KMS-11 (cell line): ENCODE measurements around the gene MSI2.

Experiments
- H2AFZ ChIP-seq: fragments of 200-600 bp; sonication (generic); 2 replicates; pipeline ENCODE4 v1.6.1; 2016; ENCODE audit warnings: antibody characterized with exemption, mixed run types, low read depth
- H3K27ac ChIP-seq: fragments of 200-600 bp; sonication (generic); 2 replicates; pipeline ENCODE4 v1.6.1; 2016; ENCODE audit warnings: mild to moderate bottlenecking, mixed run types
- H3K27me3 ChIP-seq: fragments of 200-600 bp; sonication (generic); 2 replicates; pipeline ENCODE4 v1.6.1; 2017; ENCODE audit warnings: mild to moderate bottlenecking, low read depth, mixed run types, moderate library complexity; ENCODE audit not compliant: insufficient read depth
- H3K36me3 ChIP-seq: fragments of 200-600 bp; sonication (generic); 2 replicates; pipeline ENCODE4 v1.6.1; 2017; ENCODE audit warnings: mild to moderate bottlenecking, mixed run types; ENCODE audit not compliant: insufficient read depth
- H3K4me1 ChIP-seq: fragments of 200-600 bp; sonication (generic); 2 replicates; pipeline ENCODE4 v1.6.1; 2016; ENCODE audit warnings: mild to moderate bottlenecking, low read depth, mixed run types; ENCODE audit not compliant: poor library complexity, severe bottlenecking
- H3K4me2 ChIP-seq: fragments of 200-600 bp; sonication (generic); 2 replicates; pipeline ENCODE4 v1.7.0; 2016; ENCODE audit warnings: mild to moderate bottlenecking, mixed run types
- H3K4me3 ChIP-seq: fragments of 200-600 bp; sonication (generic); IDR thresholded peaks from 2 replicates; pipeline ENCODE4 v1.6.1; 2017; ENCODE audit warnings: low read depth, low read length, mixed read lengths; ENCODE audit not compliant: insufficient read depth
- H3K79me2 ChIP-seq: fragments of 200-600 bp; sonication (generic); 2 replicates; pipeline ENCODE4 v1.6.1; 2016; ENCODE audit warnings: low read depth, mixed run types; ENCODE audit not compliant: insufficient read depth
- H3K9ac ChIP-seq: fragments of 200-600 bp; sonication (generic); 2 replicates; pipeline ENCODE4 v1.6.1; 2016; ENCODE audit warnings: mild to moderate bottlenecking, mixed run types
- H4K20me1 ChIP-seq: fragments of 200-600 bp; sonication (generic); 2 replicates; pipeline ENCODE4 v1.6.1; 2016; ENCODE audit warnings: mild to moderate bottlenecking, mixed run types; ENCODE audit not compliant: insufficient read depth
- TF ChIP-seq, protein P1 (sequence below): fragments of 200-600 bp; sonication (generic); conservative IDR thresholded peaks from 2 replicates; pipeline ENCODE4 v1.6.1; 2017; ENCODE audit warnings: low read depth, mild to moderate bottlenecking, antibody characterized with exemption, low read length, moderate library complexity, mixed read lengths

Gene MSI2

DNA sequence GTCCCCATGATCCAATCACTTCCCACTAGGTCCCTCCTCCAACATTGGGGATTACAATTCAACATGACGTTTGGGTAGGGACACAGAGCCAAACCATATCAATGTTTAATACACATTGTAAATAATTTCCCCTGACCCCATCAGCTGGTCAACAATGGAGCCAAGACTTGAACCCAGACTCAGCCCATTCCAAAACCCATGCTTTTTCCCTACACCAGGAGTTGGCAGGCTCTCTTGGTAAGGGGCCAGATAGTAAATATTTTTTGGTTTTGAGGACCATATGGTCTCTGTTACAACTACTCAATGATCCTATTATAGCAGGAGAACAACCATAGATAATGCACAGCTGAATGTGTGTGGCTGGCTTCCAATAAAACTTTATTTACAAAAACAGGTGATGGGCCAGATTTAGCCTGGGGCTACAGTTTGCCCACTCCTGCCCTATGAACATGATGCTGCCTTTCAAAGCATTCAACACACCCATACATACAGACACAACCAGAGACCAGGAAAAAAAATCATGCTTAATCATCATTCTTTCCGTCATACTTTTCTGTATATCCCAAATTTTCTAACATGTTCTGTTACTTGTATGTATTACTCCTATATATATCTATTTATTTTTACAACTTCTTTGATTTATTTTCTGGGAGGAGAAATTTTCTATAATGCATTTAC, 22.1 kb upstream of the MSI2 start:
- Histone ChIP-seq H3K79me2 (no peaks in the 10 kb centered on the region), H3K36me3 (no peaks in the 10 kb centered on the region), H2AFZ (no peak overlapping the region), H3K4me2 (no peak overlapping the region), H3K27ac (no peak overlapping the region), H3K27me3 (no peaks in the 10 kb centered on the region), H3K9ac (no peak overlapping the region), H3K4me1 (no peaks in the 10 kb centered on the region), H4K20me1 (no peaks in the 10 kb centered on the region), H3K4me3 (no peak overlapping the region)
- TF ChIP-seq, protein P1, sequence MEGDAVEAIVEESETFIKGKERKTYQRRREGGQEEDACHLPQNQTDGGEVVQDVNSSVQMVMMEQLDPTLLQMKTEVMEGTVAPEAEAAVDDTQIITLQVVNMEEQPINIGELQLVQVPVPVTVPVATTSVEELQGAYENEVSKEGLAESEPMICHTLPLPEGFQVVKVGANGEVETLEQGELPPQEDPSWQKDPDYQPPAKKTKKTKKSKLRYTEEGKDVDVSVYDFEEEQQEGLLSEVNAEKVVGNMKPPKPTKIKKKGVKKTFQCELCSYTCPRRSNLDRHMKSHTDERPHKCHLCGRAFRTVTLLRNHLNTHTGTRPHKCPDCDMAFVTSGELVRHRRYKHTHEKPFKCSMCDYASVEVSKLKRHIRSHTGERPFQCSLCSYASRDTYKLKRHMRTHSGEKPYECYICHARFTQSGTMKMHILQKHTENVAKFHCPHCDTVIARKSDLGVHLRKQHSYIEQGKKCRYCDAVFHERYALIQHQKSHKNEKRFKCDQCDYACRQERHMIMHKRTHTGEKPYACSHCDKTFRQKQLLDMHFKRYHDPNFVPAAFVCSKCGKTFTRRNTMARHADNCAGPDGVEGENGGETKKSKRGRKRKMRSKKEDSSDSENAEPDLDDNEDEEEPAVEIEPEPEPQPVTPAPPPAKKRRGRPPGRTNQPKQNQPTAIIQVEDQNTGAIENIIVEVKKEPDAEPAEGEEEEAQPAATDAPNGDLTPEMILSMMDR, result no peak

DNA sequence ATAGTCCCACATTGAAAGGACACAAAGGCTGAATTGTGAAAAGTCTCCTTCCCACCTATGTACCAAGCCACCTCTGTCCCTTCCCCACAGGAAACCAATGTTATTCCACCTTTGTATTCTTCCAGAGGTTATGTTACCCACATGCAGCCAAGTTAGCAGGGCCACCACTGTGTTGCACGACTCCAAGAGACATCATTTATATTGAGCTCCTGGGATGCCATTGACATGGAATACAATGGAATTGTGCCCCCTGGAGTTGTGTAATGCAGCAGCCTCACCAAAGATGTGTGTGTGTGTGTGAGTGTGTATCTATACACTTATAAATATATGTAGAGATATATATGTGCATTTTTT, 21.6 kb upstream of the MSI2 start:
- H3K9ac ChIP-seq, result no peak overlapping the region
- H3K27ac ChIP-seq, result no peak overlapping the region
- TF ChIP-seq, protein P1, result no peak
- no peaks in the 10 kb centered on the region for H3K79me2 ChIP-seq
- no peaks in the 10 kb centered on the region for H3K27me3 ChIP-seq
- H3K4me1 ChIP-seq, result no peaks in the 10 kb centered on the region
- H2AFZ ChIP-seq, result no peak overlapping the region
- H3K36me3 ChIP-seq, result no peaks in the 10 kb centered on the region
- no peaks in the 10 kb centered on the region for H4K20me1 ChIP-seq
- H3K4me3 ChIP-seq, result no peak overlapping the region
- no peak overlapping the region for H3K4me2 ChIP-seq

DNA sequence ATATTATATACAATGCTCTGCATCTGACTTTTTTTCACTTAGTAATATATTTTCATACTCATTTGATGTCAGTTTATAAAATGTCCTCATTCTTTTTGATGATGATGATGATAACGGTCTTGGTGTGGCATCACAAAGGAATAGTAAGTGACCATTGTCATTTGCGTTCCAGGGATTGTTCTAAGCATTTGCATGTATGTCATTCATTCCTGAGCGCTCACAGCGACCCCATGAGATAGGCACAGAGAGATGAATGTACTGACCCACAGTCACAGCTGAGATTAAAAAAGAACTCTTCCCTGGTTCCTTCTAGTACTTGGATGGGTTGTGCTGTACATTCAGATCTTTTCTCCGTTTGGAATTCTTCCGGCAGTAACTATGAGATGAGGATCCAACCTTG, 21.2 kb upstream of the MSI2 start:
- Histone ChIP-seq H3K4me3 (no peak overlapping the region), H3K4me1 (no peaks in the 10 kb centered on the region), H3K4me2 (no peak overlapping the region), H3K79me2 (no peaks in the 10 kb centered on the region), H3K27ac (no peak overlapping the region), H2AFZ (no peak overlapping the region), H3K9ac (no peak overlapping the region), H3K36me3 (no peaks in the 10 kb centered on the region), H3K27me3 (no peaks in the 10 kb centered on the region), H4K20me1 (no peaks in the 10 kb centered on the region)
- TF ChIP-seq, protein P1, result no peak

DNA sequence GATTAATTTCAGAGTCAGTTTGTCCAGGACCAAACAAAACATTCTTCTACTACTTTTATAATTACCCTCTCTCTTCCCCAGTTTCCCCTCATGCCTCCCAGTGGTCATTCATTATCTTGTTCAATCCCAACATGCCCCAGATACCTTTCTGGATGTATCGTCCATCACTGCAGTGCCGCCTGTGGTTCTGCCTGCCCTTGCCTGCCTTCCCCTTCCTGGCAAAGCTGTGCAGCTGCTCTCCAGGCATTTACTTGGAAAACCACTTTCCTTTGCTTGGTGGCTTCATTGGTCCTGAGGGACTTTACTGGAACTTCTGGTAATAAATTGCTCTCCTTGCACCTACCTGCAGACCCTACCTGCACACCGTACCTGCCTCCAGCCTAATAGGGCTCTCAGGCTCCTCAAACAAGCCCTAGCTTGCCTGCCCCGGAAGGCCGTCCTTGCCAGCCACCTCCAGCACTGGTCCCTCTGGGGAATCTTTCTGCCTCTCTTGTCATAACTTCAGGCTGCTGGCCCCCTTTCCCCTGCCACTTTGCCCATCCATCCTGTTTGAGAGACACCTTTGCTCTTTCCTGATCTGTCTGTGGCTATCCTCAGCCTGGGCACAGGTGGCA, 19.5 kb upstream of the MSI2 start:
- no peak overlapping the region for H3K9ac ChIP-seq
- H2AFZ ChIP-seq, result no peak overlapping the region
- TF ChIP-seq, protein P1, result no peak
- H3K4me3 ChIP-seq, result no peak overlapping the region
- H3K4me1 ChIP-seq, result no peaks in the 10 kb centered on the region
- H4K20me1 ChIP-seq, result no peaks in the 10 kb centered on the region
- no peaks in the 10 kb centered on the region for H3K36me3 ChIP-seq
- H3K79me2 ChIP-seq, result no peaks in the 10 kb centered on the region
- H3K27me3 ChIP-seq, result no peaks in the 10 kb centered on the region
- H3K4me2 ChIP-seq, result no peak overlapping the region
- no peak overlapping the region for H3K27ac ChIP-seq
